Keratinocyte (primary cell): ENCODE data around the gene IFNA2.

Experiments
- CTCF ChIP-seq, 3 experiments: IDR thresholded peaks in 1 of 3; conservative IDR thresholded peaks in 1 of 3; optimal IDR thresholded peaks in 1 of 3; 2 replicates in 2 of 3; 3 replicates in 1 of 3; pipeline versions ENCODE3 to v1.5.1; 2011; ENCODE audit warnings: low read length in 3 of 3, mild to moderate bottlenecking in 3 of 3, moderate library complexity in 2 of 3, control low read depth in 1 of 3, inconsistent platforms in 1 of 3; ENCODE audit not compliant: insufficient read depth in 2 of 3; ENCODE audit errors: extremely low read depth in 1 of 3
- EZH2 ChIP-seq: IDR thresholded peaks from one replicate; pipeline ENCODE4 v1.6.1; 2012; ENCODE audit warnings: inconsistent platforms, mild to moderate bottlenecking, low read length, moderate library complexity

- TF ChIP-seq CTCF (optimal IDR thresholded peaks at IDR 0.05 in 1 of 3, IDR thresholded peaks at IDR 0.05 in 1 of 3, conservative IDR thresholded peaks at IDR 0.05 in 1 of 3; ENCODE audit: extremely low read depth in 1 of 3, insufficient read depth in 2 of 3, low read length in 3 of 3), result no peak
- TF ChIP-seq EZH2, result no peak
Measured at GRCh38 chr9:21408817-21409216, 23.6 kb upstream of the IFNA2 start, which contains the start of gene IFNA8.
